ENCODE data around the gene DDC. TPM values are rescaled to one million over a fixed set of nuclear protein-coding genes. Genes with fewer than 3 reads are reported as not detected.
"Not testable (repeated sequence)": the region's sequence is repeated elsewhere in the genome, so short reads cannot be mapped to it uniquely, and the experiment has no call there.

Gene DDC
- total and polyA plus RNA-seq, 7 donors, result 0.36 to 77.2 (median 49.9) TPM; not detected in 3

DNA sequence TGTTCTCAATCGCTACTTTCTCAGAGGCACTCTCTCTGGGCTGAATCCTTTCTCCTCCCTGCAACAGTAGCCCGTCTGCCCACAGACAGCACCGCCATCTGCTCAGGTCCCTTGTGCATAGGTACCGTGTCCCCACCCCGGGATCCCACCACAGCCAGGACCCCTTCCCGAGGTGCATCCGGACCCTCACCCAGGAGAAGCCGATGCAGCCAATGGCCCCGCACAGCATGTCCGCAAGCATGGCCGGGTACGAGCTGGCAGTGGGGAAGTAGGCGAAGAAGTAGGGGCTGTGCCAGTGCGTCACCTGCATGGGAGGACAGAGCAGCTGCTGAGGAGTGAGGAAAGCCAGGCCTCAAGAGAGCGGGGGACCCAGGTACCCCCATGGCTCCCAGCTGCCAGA lies 25.5 kb downstream of the DDC start:
- Histone ChIP-seq H3K4me1 (peaks cover 0 to 2% (median 0%) of the 10 kb centered on the region in 4 donors), H3K36me3 (no peaks in the 10 kb centered on the region), H3K9me3 (no peaks in the 10 kb centered on the region), H3K27ac (no peak overlapping the region), H3K27me3 (no peaks in the 10 kb centered on the region), H3K4me3 (no peak overlapping the region)
- TF ChIP-seq EP300 (IDR thresholded peaks at IDR 0.05), result no peak
- no peak for TF ChIP-seq POLR2AphosphoS5 (IDR thresholded peaks at IDR 0.05)
- TF ChIP-seq, protein P1, sequence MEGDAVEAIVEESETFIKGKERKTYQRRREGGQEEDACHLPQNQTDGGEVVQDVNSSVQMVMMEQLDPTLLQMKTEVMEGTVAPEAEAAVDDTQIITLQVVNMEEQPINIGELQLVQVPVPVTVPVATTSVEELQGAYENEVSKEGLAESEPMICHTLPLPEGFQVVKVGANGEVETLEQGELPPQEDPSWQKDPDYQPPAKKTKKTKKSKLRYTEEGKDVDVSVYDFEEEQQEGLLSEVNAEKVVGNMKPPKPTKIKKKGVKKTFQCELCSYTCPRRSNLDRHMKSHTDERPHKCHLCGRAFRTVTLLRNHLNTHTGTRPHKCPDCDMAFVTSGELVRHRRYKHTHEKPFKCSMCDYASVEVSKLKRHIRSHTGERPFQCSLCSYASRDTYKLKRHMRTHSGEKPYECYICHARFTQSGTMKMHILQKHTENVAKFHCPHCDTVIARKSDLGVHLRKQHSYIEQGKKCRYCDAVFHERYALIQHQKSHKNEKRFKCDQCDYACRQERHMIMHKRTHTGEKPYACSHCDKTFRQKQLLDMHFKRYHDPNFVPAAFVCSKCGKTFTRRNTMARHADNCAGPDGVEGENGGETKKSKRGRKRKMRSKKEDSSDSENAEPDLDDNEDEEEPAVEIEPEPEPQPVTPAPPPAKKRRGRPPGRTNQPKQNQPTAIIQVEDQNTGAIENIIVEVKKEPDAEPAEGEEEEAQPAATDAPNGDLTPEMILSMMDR (IDR thresholded peaks at IDR 0.05), result no peak
- no peak for TF ChIP-seq POLR2A (IDR thresholded peaks at IDR 0.05)
- 94 to 95% methylated on average over 15 of the region's 15 CpGs for WGBS, 2 donors
- DNase-seq, result no peak
- intact Hi-C loops (cut with DNase I), result no loop called here

DNA sequence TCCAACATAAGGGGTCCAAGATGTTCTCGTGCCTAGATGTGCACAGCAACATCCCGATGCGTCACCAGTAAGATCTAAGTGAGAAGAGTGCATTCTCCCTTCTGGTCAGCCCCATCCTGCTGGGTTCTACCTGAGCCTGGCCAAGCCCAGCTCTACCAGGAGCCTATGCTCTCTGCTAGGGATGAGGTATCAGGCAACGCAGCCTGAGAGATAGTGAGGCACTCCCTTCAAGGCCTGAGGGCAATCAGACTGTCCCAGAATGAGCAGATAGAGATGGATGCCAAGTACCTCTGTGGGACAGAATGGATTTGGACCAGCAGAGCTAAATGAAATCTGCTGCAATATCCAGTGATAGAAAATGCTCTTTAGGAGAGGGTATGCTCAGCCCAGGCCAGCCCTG lies 26.7 kb downstream of the DDC start:
- Histone ChIP-seq H3K4me3 (no peak overlapping the region), H3K9me3 (no peaks in the 10 kb centered on the region), H3K27ac (no peak overlapping the region), H3K36me3 (no peaks in the 10 kb centered on the region), H3K4me1 (peaks cover 0 to 5% (median 0%) of the 10 kb centered on the region in 4 donors), H3K27me3 (no peaks in the 10 kb centered on the region)
- no peak for DNase-seq
- no peak for TF ChIP-seq POLR2A (IDR thresholded peaks at IDR 0.05)
- TF ChIP-seq, protein P1 (IDR thresholded peaks at IDR 0.05), result no peak
- 91 to 94% methylated on average over 4 of the region's 4 CpGs for WGBS, 2 donors
- intact Hi-C loops (cut with DNase I), result no loop called here

GRCh38 chr7:50537417-50537816 lies 27.8 kb downstream of the DDC start:
- Histone ChIP-seq H3K36me3 (no peaks in the 10 kb centered on the region), H3K4me3 (no peak overlapping the region), H3K9me3 (no peaks in the 10 kb centered on the region), H3K27me3 (no peaks in the 10 kb centered on the region), H3K27ac (no peak overlapping the region), H3K4me1 (peaks cover 0 to 5% (median 0%) of the 10 kb centered on the region in 4 donors)
- no peak for DNase-seq
- no peak for TF ChIP-seq POLR2A (IDR thresholded peaks at IDR 0.05)
- TF ChIP-seq, protein P1 (IDR thresholded peaks at IDR 0.05), result no peak
- TF ChIP-seq EP300 (IDR thresholded peaks at IDR 0.05), result no peak
- no peak for TF ChIP-seq POLR2AphosphoS5 (IDR thresholded peaks at IDR 0.05)
- WGBS, 2 donors, result 90 to 92% methylated on average over 8 of the region's 8 CpGs
- intact Hi-C loops (cut with DNase I), result no loop called here

GRCh38 chr7:50535291-50535711 lies 29.9 kb downstream of the DDC start:
- H3K4me1 ChIP-seq; H3K27ac ChIP-seq; DNase-seq; H3K27me3 ChIP-seq; H3K36me3 ChIP-seq; intact Hi-C loops (cut with DNase I); H3K9me3 ChIP-seq; H3K4me3 ChIP-seq: not testable (repeated sequence)
- 85 to 91% methylated on average over 7 of the region's 7 CpGs for WGBS, 2 donors

DNA sequence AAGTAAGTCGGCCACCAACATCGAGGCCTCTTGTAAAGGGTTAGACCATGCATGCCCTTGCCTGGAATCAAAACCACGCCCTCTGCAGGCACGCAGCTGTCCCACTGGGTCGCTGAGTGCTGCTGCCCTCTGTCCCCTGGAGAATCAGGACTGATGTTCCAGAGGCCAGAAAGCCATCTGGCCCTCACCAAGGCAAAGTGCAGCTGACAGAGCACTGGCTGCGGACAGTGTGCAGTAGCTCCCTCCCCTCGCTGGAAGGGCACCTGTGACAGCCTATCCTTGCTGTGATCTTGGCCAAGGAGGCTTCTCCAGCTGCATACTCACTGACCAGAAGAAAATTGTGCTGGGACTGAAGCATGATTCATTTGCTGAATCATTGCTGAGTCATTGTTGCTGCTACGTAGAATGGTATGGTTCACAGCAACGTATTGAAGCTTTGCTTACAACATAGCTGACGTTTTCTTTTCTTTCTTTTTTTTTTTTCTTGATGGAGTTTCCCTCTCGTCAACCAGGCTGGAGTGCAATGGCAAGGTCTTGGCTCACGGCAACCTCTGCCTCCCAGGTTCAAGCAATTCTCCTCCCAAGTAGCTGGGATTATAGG lies 30.4 kb downstream of the DDC start:
- Histone ChIP-seq H3K4me1 (peaks cover 0 to 5% (median 0%) of the 10 kb centered on the region in 4 donors), H3K9me3 (no peaks in the 10 kb centered on the region), H3K27ac (no peak overlapping the region), H3K4me3 (no peak overlapping the region), H3K36me3 (no peaks in the 10 kb centered on the region), H3K27me3 (no peaks in the 10 kb centered on the region)
- intact Hi-C loops (cut with DNase I), result no loop called here
- 65 to 78% methylated on average over 12 of the region's 12 CpGs for WGBS, 2 donors
- no peak for DNase-seq
- TF ChIP-seq POLR2AphosphoS5 (IDR thresholded peaks at IDR 0.05), result peak in 1 of 4 donors; percentile 43
- TF ChIP-seq, protein P1 (IDR thresholded peaks at IDR 0.05), result no peak

All from sigmoid colon (tissue), 7 donors.